Kidney (tissue), 14 donors: ENCODE results near the gene XPO5. TPM values are rescaled to one million over a fixed set of nuclear protein-coding genes. Genes with fewer than 3 reads are reported as not detected.

Experiments
- DNase-seq, 5 donors: peaks; one replicate each; pipeline ENCODE4 v3.0.0-alpha.2; 2013 to 2020
- FAIRE-seq: peaks from 2 replicates; lab custom pipeline; 2012; peaks lifted over from hg19 to GRCh38; lab: Jason Lieb, UNC
- H3K27ac ChIP-seq, 2 donors: one replicate each; pipeline ENCODE4 v1.7.0; 2013; ENCODE audit warnings: low read depth in 2 of 2, low read length in 2 of 2, inconsistent platforms in 1 of 2
- H3K27me3 ChIP-seq: one replicate; pipeline ENCODE4 v1.7.1; 2013; ENCODE audit warnings: low read length, inconsistent platforms; ENCODE audit not compliant: control insufficient read depth, insufficient read depth
- H3K36me3 ChIP-seq, 3 donors: one replicate each; pipeline versions ENCODE4 v1.7.0 to v1.7.1; 2013; ENCODE audit warnings: low read length in 3 of 3, control low read depth in 1 of 3, inconsistent platforms in 1 of 3; ENCODE audit not compliant: insufficient read depth in 3 of 3, control insufficient read depth in 2 of 3
- H3K4me1 ChIP-seq, 3 donors: one replicate each; pipeline versions ENCODE4 v1.7.0 to v1.7.1; 2013; ENCODE audit warnings: low read length in 3 of 3, inconsistent platforms in 1 of 3, low read depth in 1 of 3; ENCODE audit not compliant: control insufficient read depth in 2 of 3, insufficient read depth in 2 of 3
- H3K4me3 ChIP-seq, 3 donors: one replicate each; pipeline versions ENCODE4 v1.7.0 to v1.8.1; 2013; ENCODE audit warnings: low read length in 3 of 3, control low read depth in 1 of 3, inconsistent platforms in 1 of 3
- H3K9ac ChIP-seq, 3 donors: one replicate each; pipeline versions ENCODE4 v1.7.0 to v1.7.1; 2013; ENCODE audit warnings: low read length in 3 of 3, control low read depth in 1 of 3, inconsistent platforms in 1 of 3
- H3K9me3 ChIP-seq, 3 donors: one replicate each; pipeline versions ENCODE4 v1.7.0 to v1.7.1; 2013; ENCODE audit warnings: low read length in 3 of 3, control low read depth in 1 of 3, inconsistent platforms in 1 of 3; ENCODE audit not compliant: control insufficient read depth in 2 of 3, insufficient read depth in 1 of 3
- intact Hi-C: fragments of 100-400 bp; cut with DNase I; formaldehyde crosslinking; loops from one replicate; pipeline ENCODE4 v1.11.1; 2022
- polyA plus RNA-seq: library from polyadenylated mRNA; stranded (reverse); fragments of 350-450 nt; fragmentation: Illumina TruSeq; extraction: RNeasy Lipid Tissue Mini Kit (QIAGEN cat#74804); gene quantifications from one replicate; pipeline ENCODE4 v1.2.3, GENCODE V29; 2014; ENCODE audit warnings: low read depth, low replicate concordance; ENCODE audit not compliant: insufficient read depth
- total RNA-seq: library from RNA; stranded (reverse); fragmentation: NEBNext Ultra II Directional; extraction: Animal tissue kit (Norgen Biotek cat#: 25700); gene quantifications from one replicate; pipeline ENCODE4 v1.2.1, GENCODE V29; 2021
- TF ChIP-seq, protein P1 (sequence below): IDR thresholded peaks from 3 replicates; pipeline ENCODE4 v1.5.1; 2012; ENCODE audit warnings: mild to moderate bottlenecking, moderate library complexity, borderline replicate concordance; ENCODE audit not compliant: insufficient read depth; ENCODE audit errors: extremely low read depth
- donor health status: control.
- donor health status: control.
- donor health status: control.
- donor health status: control.
- donor health status: control.
- donor health status: DM: yes; HTN: yes; CAD: no.
- donor health status: Normal renal cell carcinoma (clear cell type).

Gene XPO5
- total and polyA plus RNA-seq, 2 donors from 2014 or later = 7.5 to 34.3 TPM

DNA sequence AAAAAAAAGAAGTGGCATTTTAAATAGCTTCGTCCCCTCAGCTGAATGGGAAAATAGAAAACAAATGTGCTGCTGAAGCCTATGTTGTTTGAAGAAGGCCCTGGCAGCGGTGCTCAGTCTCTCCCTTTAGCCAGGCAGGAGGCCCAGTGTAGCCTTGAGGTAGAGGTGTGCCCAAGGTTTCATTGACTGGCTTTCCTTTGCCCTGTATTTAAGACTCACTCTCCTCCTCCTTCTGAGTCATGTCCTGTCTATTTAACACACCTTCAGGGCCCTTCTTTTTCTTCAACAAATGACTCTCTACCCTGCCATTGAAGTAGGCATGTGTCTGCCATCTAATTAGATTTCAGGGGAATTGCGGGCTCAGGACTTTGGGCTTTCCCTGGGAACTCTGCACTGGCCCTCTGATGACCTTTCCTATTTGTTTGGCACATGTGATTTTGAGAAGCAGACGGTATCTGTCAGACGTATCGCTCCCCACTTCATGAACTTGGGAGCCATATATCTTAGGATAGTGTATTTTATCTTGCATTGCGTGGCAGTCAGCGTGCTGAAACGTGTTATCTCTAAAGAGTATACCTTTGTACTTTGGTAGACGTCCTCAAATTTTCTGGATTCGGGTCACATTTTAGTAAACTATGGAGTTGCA lies 94.1 kb downstream of the XPO5 start:
- no peak overlapping the region for H3K9ac ChIP-seq

GRCh38 chr6:43481075-43481474 lies 94.8 kb downstream of the XPO5 start:
- Histone ChIP-seq H3K36me3 (peaks cover 0 to 2% (median 0%) of the 10 kb centered on the region in 3 donors), H3K27ac (no peak overlapping the region), H3K9ac (no peak overlapping the region), H3K9me3 (no peaks in the 10 kb centered on the region), H3K4me3 (no peak overlapping the region), H3K27me3 (no peaks in the 10 kb centered on the region), H3K4me1 (peaks cover 4 to 11% (median 6%) of the 10 kb centered on the region in 3 donors)
- TF ChIP-seq, protein P1, sequence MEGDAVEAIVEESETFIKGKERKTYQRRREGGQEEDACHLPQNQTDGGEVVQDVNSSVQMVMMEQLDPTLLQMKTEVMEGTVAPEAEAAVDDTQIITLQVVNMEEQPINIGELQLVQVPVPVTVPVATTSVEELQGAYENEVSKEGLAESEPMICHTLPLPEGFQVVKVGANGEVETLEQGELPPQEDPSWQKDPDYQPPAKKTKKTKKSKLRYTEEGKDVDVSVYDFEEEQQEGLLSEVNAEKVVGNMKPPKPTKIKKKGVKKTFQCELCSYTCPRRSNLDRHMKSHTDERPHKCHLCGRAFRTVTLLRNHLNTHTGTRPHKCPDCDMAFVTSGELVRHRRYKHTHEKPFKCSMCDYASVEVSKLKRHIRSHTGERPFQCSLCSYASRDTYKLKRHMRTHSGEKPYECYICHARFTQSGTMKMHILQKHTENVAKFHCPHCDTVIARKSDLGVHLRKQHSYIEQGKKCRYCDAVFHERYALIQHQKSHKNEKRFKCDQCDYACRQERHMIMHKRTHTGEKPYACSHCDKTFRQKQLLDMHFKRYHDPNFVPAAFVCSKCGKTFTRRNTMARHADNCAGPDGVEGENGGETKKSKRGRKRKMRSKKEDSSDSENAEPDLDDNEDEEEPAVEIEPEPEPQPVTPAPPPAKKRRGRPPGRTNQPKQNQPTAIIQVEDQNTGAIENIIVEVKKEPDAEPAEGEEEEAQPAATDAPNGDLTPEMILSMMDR = no peak
- intact Hi-C loops = no loop called here
- FAIRE-seq = no peak
- DNase-seq = no peak

More for the DNA sequence above, 94.1 kb downstream of the XPO5 start:
- H3K27me3 ChIP-seq = no peaks in the 10 kb centered on the region
- FAIRE-seq (no peak), DNase-seq (no peak)
- no peaks in the 10 kb centered on the region for H3K9me3 ChIP-seq
- peaks cover 0 to 2% (median 0%) of the 10 kb centered on the region in 3 donors for H3K36me3 ChIP-seq
- TF ChIP-seq, protein P1 = no peak
- H3K4me3 ChIP-seq = no peak overlapping the region
- peaks cover 4 to 11% (median 6%) of the 10 kb centered on the region in 3 donors for H3K4me1 ChIP-seq
- no peak overlapping the region for H3K27ac ChIP-seq
- intact Hi-C loops = no loop called here

- H3K9ac ChIP-seq = peak overlapping the region; percentile 20 to 92 (median 83)
- H3K36me3 ChIP-seq = peaks cover 0 to 2% (median 0%) of the 10 kb centered on the region in 3 donors
- DNase-seq (no peak), FAIRE-seq (no peak)
- no peaks in the 10 kb centered on the region for H3K27me3 ChIP-seq
- no peaks in the 10 kb centered on the region for H3K9me3 ChIP-seq
- peak overlapping the region; percentile 59 to 81 (median 78) for H3K4me3 ChIP-seq
- TF ChIP-seq, protein P1 = no peak
- H3K4me1 ChIP-seq = peaks cover 4 to 11% (median 6%) of the 10 kb centered on the region in 3 donors
- intact Hi-C loops = no loop called here
- no peak overlapping the region for H3K27ac ChIP-seq
Measured at GRCh38 chr6:43478008-43478372, 97.8 kb downstream of the XPO5 start.
